BLaER1 treated with 17β-estradiol and CSF1 and Interleukin-3, amounts not matched to agents 10 nM and 100 nM (cell line): ENCODE results near the gene DENND5B.

Source experiments
- H3K27ac ChIP-seq, 11 experiments: shearing (Covaris generic); formaldehyde crosslinking; 2 replicates each; pipeline ENCODE4 v1.8.1; 2022
- H3K27me3 ChIP-seq, 11 experiments: shearing (Covaris generic); formaldehyde crosslinking; 2 replicates each; pipeline ENCODE4 v1.8.1; 2022
- H3K36me3 ChIP-seq, 11 experiments: shearing (Covaris generic); formaldehyde crosslinking; 2 replicates each; pipeline ENCODE4 v1.8.1; 2022
- H3K4me1 ChIP-seq, 10 experiments: shearing (Covaris generic); formaldehyde crosslinking; 2 replicates each; pipeline ENCODE4 v1.8.1; 2022
- H3K4me2 ChIP-seq, 11 experiments: shearing (Covaris generic); formaldehyde crosslinking; 2 replicates each; pipeline ENCODE4 v1.8.1; 2022
- H3K4me3 ChIP-seq, 10 experiments: shearing (Covaris generic); formaldehyde crosslinking; 2 replicates each; pipeline ENCODE4 v1.8.1; 2022
- H3K9ac ChIP-seq, 11 experiments: shearing (Covaris generic); formaldehyde crosslinking; 2 replicates each; pipeline ENCODE4 v1.8.1; 2022
- H3K9me3 ChIP-seq, 11 experiments: shearing (Covaris generic); formaldehyde crosslinking; replicated peaks in 1 of 11; 2 replicates each; pipeline ENCODE4 v1.8.1; 2022
- H4K20me1 ChIP-seq, 11 experiments: shearing (Covaris generic); formaldehyde crosslinking; 2 replicates each; pipeline ENCODE4 v1.8.1; 2022
- Cebpa-rat ChIP-seq, 11 experiments: shearing (Covaris generic); IDR thresholded peaks; 2 replicates each; pipeline ENCODE4 v1.8.1; 2022

DENND5B gene

DNA sequence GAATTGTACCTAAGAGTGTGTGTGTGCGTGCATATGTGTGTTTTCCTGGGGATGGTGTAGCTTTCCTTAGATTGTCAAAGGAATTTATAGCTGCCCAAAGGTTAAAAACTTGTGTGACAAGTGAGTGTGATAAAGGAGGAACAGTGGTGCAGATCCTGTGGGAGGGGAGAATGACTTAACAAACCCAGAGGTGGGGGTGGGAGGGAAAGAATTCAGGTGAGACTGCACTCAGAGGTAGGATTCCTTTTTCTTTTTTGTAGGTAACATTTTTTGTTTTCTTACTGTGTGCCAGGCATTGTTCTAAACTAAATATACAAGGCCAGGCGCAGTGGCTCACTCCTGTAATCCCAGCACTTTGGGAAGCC is 219.7 kb downstream of the DENND5B start:
- peaks cover 0 to 27% (median 17%) of the 10 kb centered on the region in 10 experiments; a peak in 17 of 20 replicates for H3K4me1 ChIP-seq
- H3K36me3 ChIP-seq = no peaks in the 10 kb centered on the region
- no peak overlapping the region for H3K9ac ChIP-seq
- H4K20me1 ChIP-seq = no peaks in the 10 kb centered on the region
- TF ChIP-seq Cebpa-rat (IDR thresholded peaks at IDR 0.05) = no peak
- H3K27ac ChIP-seq = no peak overlapping the region
- no peaks in the 10 kb centered on the region for H3K9me3 ChIP-seq
- H3K4me3 ChIP-seq = no peak overlapping the region
- H3K27me3 ChIP-seq = no peaks in the 10 kb centered on the region
- peak overlapping the region in 1 of 11 experiments; percentile 18; a peak in 2 of 22 replicates for H3K4me2 ChIP-seq

- Histone ChIP-seq H3K4me2 (peak overlapping the region in 4 of 11 experiments; percentile 15 to 48 (median 22); a peak in 4 of 22 replicates), H3K4me1 (peaks cover 0 to 27% (median 17%) of the 10 kb centered on the region in 10 experiments; a peak in 17 of 20 replicates), H4K20me1 (no peaks in the 10 kb centered on the region), H3K27ac (no peak overlapping the region), H3K9me3 (no peaks in the 10 kb centered on the region), H3K36me3 (no peaks in the 10 kb centered on the region), H3K27me3 (no peaks in the 10 kb centered on the region), H3K4me3 (no peak overlapping the region), H3K9ac (no peak overlapping the region)
- no peak for TF ChIP-seq Cebpa-rat (IDR thresholded peaks at IDR 0.05)
Measured at GRCh38 chr12:31370531-31371255, 220.2 kb downstream of the DENND5B start.

DNA sequence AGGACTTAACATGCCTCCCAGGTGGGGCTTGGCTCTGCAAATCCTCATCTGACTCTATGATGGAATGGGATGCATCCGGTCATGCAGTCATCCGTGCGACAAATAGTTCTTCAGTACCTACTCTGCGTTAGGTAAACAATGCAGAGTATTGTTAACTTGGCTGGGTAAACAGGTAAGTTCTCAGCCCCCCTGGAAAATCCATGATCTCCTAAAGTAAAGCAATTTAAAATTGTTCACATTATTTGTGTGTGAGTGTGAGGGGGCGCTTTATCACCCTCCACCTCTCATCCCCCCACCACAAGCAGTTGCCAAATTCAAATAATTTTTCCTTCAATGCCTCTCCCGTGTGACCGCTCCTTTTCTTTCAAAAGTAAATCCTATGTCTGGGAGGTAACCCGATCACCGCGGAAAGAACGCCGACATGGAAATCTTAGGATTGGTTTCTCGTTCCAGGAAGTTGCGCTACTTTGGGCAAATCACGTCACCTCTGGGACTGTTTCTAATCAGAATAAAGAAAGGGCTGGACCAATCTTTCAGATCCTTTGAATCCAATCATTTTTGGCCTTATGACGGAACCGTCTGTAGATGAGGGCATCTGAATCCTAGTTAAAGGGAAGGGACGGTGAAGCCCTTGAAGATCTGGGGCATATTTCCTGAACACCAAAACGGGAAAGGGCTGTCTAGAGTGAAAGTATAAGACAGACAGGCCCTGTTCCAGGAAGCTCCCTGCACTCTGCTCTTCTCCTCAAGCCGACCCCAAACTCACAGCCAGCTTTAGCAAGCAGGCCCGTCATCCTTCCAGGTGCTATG is 221.0 kb downstream of the DENND5B start:
- Histone ChIP-seq H3K27me3 (no peaks in the 10 kb centered on the region), H3K27ac (no peak overlapping the region), H3K4me2 (peak overlapping the region in 4 of 11 experiments; percentile 31 to 48 (median 42); a peak in 6 of 22 replicates), H3K9me3 (no peaks in the 10 kb centered on the region), H3K9ac (no peak overlapping the region), H3K4me3 (no peak overlapping the region), H3K4me1 (peaks cover 0 to 27% (median 17%) of the 10 kb centered on the region in 10 experiments; a peak in 17 of 20 replicates), H3K36me3 (no peaks in the 10 kb centered on the region), H4K20me1 (no peaks in the 10 kb centered on the region)
- TF ChIP-seq Cebpa-rat (IDR thresholded peaks at IDR 0.05) = no peak

- no peaks in the 10 kb centered on the region for H4K20me1 ChIP-seq
- no peaks in the 10 kb centered on the region for H3K9me3 ChIP-seq
- peaks cover 3 to 27% (median 19%) of the 10 kb centered on the region in 10 experiments for H3K4me1 ChIP-seq
- no peaks in the 10 kb centered on the region for H3K36me3 ChIP-seq
- H3K9ac ChIP-seq = no peak overlapping the region
- H3K27ac ChIP-seq = no peak overlapping the region; a peak in 1 of 22 replicates
- H3K4me3 ChIP-seq = no peak overlapping the region
- H3K4me2 ChIP-seq = peak overlapping the region in 7 of 11 experiments; percentile 15 to 58 (median 40); a peak in 14 of 22 replicates
- TF ChIP-seq Cebpa-rat (IDR thresholded peaks at IDR 0.05) = no peak
- no peaks in the 10 kb centered on the region for H3K27me3 ChIP-seq
Measured at GRCh38 chr12:31368666-31369361, 222.1 kb downstream of the DENND5B start.

DNA sequence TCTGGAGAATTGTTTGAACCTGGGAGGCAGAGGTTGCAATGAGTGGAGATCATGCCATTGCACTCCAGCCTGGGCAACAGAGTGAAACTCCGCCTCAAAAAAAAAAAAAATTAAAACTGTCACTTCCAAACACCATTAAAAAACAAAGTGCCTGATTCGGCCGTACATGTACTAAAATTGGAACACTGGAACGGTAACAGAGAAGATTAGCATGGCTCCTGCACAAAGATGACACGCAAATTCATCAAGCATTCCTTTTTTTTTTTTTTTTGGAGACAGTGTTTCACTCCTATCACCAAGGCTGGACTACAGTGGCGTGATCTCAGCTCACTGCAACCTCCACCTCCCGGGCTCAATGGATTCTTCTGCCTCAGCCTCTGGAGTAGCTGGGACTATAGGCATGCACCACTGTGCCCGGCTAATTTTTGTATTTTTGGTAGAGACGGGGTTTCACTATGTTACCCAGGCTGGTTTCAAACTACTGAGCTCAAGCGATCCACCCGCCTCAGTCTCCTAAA is 224.8 kb downstream of the DENND5B start:
- Histone ChIP-seq H3K4me1 (peaks cover 20 to 43% (median 37%) of the 10 kb centered on the region in 10 experiments), H3K27ac (no peak overlapping the region), H3K4me2 (no peak overlapping the region), H3K9me3 (no peaks in the 10 kb centered on the region), H4K20me1 (no peaks in the 10 kb centered on the region), H3K9ac (no peak overlapping the region), H3K36me3 (no peaks in the 10 kb centered on the region), H3K4me3 (no peak overlapping the region), H3K27me3 (no peaks in the 10 kb centered on the region)
- TF ChIP-seq Cebpa-rat (IDR thresholded peaks at IDR 0.05) = no peak

DNA sequence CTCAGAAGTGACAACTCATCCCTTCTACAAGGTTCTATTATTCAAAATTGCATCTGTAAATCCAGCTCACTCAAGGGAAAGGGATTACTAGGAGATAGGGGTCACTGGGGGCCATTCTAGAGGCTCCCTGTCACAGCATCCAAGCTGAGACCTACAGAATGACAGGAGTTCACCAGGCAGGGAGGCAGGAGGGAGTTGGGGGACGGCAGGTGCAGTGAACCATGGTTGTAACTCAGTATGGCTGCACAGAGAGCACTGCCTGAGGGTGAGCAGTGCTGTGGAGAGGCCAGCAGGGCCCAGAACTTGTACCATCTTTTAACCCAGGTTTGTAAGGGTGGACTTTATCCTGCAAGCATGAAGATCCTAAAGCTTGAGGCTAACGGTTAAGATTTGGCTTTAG is 227.1 kb downstream of the DENND5B start:
- Histone ChIP-seq H3K4me1 (peaks cover 19 to 27% (median 22%) of the 10 kb centered on the region in 10 experiments), H3K9me3 (no peaks in the 10 kb centered on the region), H3K36me3 (no peaks in the 10 kb centered on the region), H3K4me2 (peak overlapping the region in 10 of 11 experiments; percentile 39 to 77 (median 64); a peak in 12 of 22 replicates), H3K27me3 (no peaks in the 10 kb centered on the region), H3K27ac (peak overlapping the region in 2 of 11 experiments; percentile 25 to 58; a peak in 1 of 22 replicates), H3K9ac (peak overlapping the region in 1 of 11 experiments; percentile 25; a peak in 1 of 22 replicates), H3K4me3 (no peak overlapping the region), H4K20me1 (no peaks in the 10 kb centered on the region)
- no peak for TF ChIP-seq Cebpa-rat (IDR thresholded peaks at IDR 0.05)

- Histone ChIP-seq H3K4me1 (peaks cover 16 to 23% (median 20%) of the 10 kb centered on the region in 10 experiments), H4K20me1 (no peaks in the 10 kb centered on the region), H3K4me3 (no peak overlapping the region), H3K27me3 (no peaks in the 10 kb centered on the region), H3K9ac (peak overlapping the region in 1 of 11 experiments; percentile 25; a peak in 1 of 22 replicates), H3K4me2 (peak overlapping the region; percentile 39 to 77 (median 64)), H3K27ac (peak overlapping the region in 3 of 11 experiments; percentile 57 to 63 (median 58); a peak in 3 of 22 replicates), H3K9me3 (no peaks in the 10 kb centered on the region), H3K36me3 (no peaks in the 10 kb centered on the region)
- TF ChIP-seq Cebpa-rat (IDR thresholded peaks at IDR 0.05) = no peak
Measured at GRCh38 chr12:31363416-31363809, 227.5 kb downstream of the DENND5B start.

- H3K4me2 ChIP-seq = peak overlapping the region; percentile 39 to 77 (median 64)
- 0 out of 22 replicates have a peak, but pooled peaks of 1 of the 11 experiments have one; percentile 15 for TF ChIP-seq Cebpa-rat (IDR thresholded peaks at IDR 0.05)
- H3K27ac ChIP-seq = peak overlapping the region in 9 of 11 experiments; percentile 36 to 63 (median 58); a peak in 19 of 22 replicates
- H3K36me3 ChIP-seq = no peaks in the 10 kb centered on the region
- H3K27me3 ChIP-seq = no peaks in the 10 kb centered on the region
- H3K4me1 ChIP-seq = peaks cover 16 to 23% (median 20%) of the 10 kb centered on the region in 10 experiments
- H4K20me1 ChIP-seq = no peaks in the 10 kb centered on the region
- no peaks in the 10 kb centered on the region for H3K9me3 ChIP-seq
- peak overlapping the region in 7 of 11 experiments; percentile 6 to 54 (median 46); a peak in 9 of 22 replicates for H3K9ac ChIP-seq
- no peak overlapping the region for H3K4me3 ChIP-seq
Measured at GRCh38 chr12:31362759-31363415, 228.0 kb downstream of the DENND5B start.
